Heart right ventricle (tissue), 16 donors: Measurements from ENCODE around the gene MATN3. TPM values are rescaled to one million over a fixed set of nuclear protein-coding genes. Genes with fewer than 3 reads are reported as not detected.
A peak's percentile ranks its signal among the peaks of the same experiment; 100 is the strongest.

Experiments
- ATAC-seq, 8 donors: fragments of 200-7000 bp; cut with Tn5 transposase; one replicate each; pipeline ENCODE4 v1.9.1; 2020; ENCODE audit warnings: mild to moderate bottlenecking in 8 of 8, moderate library complexity in 8 of 8, moderate number of reproducible peaks in 1 of 8
- DNase-seq, 2 donors: peaks; one replicate each; pipeline ENCODE4 v3.0.0-alpha.2; 2020
- H3K27ac ChIP-seq, 10 donors: fragments of 200-600 bp; sonication (generic) in 2 of 10; one replicate each; pipeline versions ENCODE4 v1.5.0 to v1.8.0; 2020 to 2022; ENCODE audit warnings: mild to moderate bottlenecking in 3 of 10
- H3K27me3 ChIP-seq, 7 donors: fragments of 200-600 bp; one replicate each; pipeline ENCODE4 v1.8.0; 2021 to 2022; ENCODE audit warnings: mild to moderate bottlenecking in 2 of 7
- H3K36me3 ChIP-seq, 9 donors: fragments of 200-600 bp; sonication (generic) in 1 of 9; one replicate each; pipeline versions ENCODE4 v1.5.0 to v1.8.0; 2020 to 2022; ENCODE audit warnings: mild to moderate bottlenecking in 2 of 9
- H3K4me1 ChIP-seq, 9 donors: fragments of 200-600 bp; sonication (generic) in 1 of 9; one replicate each; pipeline versions ENCODE4 v1.5.0 to v1.8.0; 2020 to 2022; ENCODE audit warnings: mild to moderate bottlenecking in 4 of 9
- H3K4me3 ChIP-seq, 10 donors: fragments of 200-600 bp; sonication (generic) in 2 of 10; one replicate each; pipeline versions ENCODE4 v1.5.0 to v1.8.0; 2020 to 2022; ENCODE audit warnings: mild to moderate bottlenecking in 7 of 10, moderate library complexity in 2 of 10
- H3K9me3 ChIP-seq, 11 donors: fragments of 200-600 bp in 10 of 11; sonication (generic) in 2 of 11; one replicate each; pipeline versions ENCODE4 v1.5.0 to v1.8.0; 2013 to 2022; ENCODE audit warnings: mild to moderate bottlenecking in 2 of 11, control low read depth in 1 of 11, moderate library complexity in 1 of 11
- WGBS, 2 donors: extraction: QIAGEN DNeasy Blood & Tissue Kit; methylation state at CpG; one replicate each; pipeline ENCODE4 v1.1.7; 2013; ENCODE audit warnings: inconsistent platforms in 1 of 2; 5-methylcytosine and 5-hydroxymethylcytosine counted together
- intact Hi-C, 10 donors: fragments of 100-400 bp; cut with DNase I; formaldehyde crosslinking; loops; one replicate each; pipeline versions ENCODE4 v1.11.1 to v1.14.2; 2022
- polyA plus RNA-seq, 2 donors: library from polyadenylated mRNA; stranded (reverse); fragments of 200-250 nt; gene quantifications; one replicate each; pipeline ENCODE4 v1.2.3, GENCODE V29; 2013
- total RNA-seq, 10 donors: library from RNA; stranded (reverse); fragmentation: NEBNext Ultra II Directional in 3 of 10; extraction: Animal tissue kit (Norgen Biotek cat#: 25700) in 3 of 10; gene quantifications; one replicate each; pipeline versions ENCODE4 v1.2.1 to v1.2.4, GENCODE V29; 2021 to 2023
- TF ChIP-seq, protein P1 (sequence below), 9 donors: fragments of 200-600 bp; sonication (generic) in 2 of 9; IDR thresholded peaks; one replicate each; pipeline versions ENCODE4 v1.5.0 to v1.8.0; 2021 to 2022; ENCODE audit warnings: antibody characterized with exemption in 9 of 9, mild to moderate bottlenecking in 5 of 9, moderate library complexity in 1 of 9
- donor health status: Arrhythmogenic right ventricular cardiomyopathy.
- donor health status: ischemic (EF 13 %, LVEDD 7.1; RV severe dilation, severe dysfunction).
- donor health status: healthy with polysubstance abuse.
- donor health status: DM: no; HTN: yes; CAD: no.
- donor health status: DM: no; HTN: no; CAD: no.
- donor health status: ischemic (EF 25% LVEDD 6.9; RV normal size, moderate dysfunction).
- donor health status: ischemic (EF 25% LVEDD 5.7; RV mildly dilated, moderate dysfunction).
- donor health status: healthy.
- donor health status: DM: yes; HTN: yes; CAD: no.
- donor health status: Ischemic cardiomyopathy.
- donor health status: ischemic (EF 35%, LVEDD 5.7; RV mildly dilated, moderate dysfunction).
- donor health status: nonischemic (EF 11% LVEDD 7.7; RV severe dilation, severe dysfunction).
- donor health status: DM: yes; HTN: yes; CAD: no.
- donor health status: PGD.
- donor health status: ischemic (EF 29% LVEDD 5.4; RV normal size, mild dysfunction).
- donor health status: nonischemic (EF 23%, LVEDD 6.1; RV moderate dilation, normal function).

Gene MATN3
- total and polyA plus RNA-seq, 12 donors: 0.09 to 0.37 (median 0.30) TPM; not detected in 5

DNA sequence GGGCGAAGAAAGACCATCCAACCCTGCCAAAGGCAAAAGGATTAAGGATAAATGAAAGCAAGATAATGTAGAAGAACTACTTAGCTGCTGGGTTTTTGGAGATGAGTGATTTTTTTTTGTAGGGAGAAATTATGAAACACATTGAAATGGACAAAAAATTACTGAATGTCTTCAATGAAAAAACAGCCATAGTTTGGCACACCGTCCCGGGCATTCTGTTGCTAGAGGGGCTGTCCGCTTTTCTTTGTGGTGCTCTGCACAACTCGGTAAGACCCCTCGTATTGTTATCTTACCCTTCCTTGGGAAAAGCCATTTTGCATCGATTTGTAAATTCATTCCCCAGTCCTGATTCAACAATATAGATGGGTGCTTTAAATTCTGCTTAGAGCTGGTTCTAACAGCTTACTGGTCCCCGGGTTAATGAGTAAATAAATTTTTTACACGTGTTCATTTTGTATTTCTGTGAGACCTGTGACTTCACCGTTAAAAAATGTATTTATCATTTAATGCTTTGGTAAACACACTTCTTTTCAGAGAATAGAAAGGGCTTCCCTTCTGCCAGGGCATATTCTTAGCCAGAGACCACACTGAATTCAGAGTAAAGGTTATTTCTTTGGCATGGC lies 39.9 kb upstream of the MATN3 start:
- ATAC-seq (no peak), DNase-seq (no peak)
- Histone ChIP-seq H3K27ac (peak overlapping the region; percentile 87 to 99 (median 98)), H3K36me3 (no peaks in the 10 kb centered on the region), H3K27me3 (peaks cover 0 to 13% (median 0%) of the 10 kb centered on the region in 7 donors), H3K4me3 (peak overlapping the region; percentile 48 to 91 (median 69)), H3K9me3 (no peaks in the 10 kb centered on the region), H3K4me1 (peaks cover 0 to 41% (median 30%) of the 10 kb centered on the region in 9 donors)
- TF ChIP-seq, protein P1, sequence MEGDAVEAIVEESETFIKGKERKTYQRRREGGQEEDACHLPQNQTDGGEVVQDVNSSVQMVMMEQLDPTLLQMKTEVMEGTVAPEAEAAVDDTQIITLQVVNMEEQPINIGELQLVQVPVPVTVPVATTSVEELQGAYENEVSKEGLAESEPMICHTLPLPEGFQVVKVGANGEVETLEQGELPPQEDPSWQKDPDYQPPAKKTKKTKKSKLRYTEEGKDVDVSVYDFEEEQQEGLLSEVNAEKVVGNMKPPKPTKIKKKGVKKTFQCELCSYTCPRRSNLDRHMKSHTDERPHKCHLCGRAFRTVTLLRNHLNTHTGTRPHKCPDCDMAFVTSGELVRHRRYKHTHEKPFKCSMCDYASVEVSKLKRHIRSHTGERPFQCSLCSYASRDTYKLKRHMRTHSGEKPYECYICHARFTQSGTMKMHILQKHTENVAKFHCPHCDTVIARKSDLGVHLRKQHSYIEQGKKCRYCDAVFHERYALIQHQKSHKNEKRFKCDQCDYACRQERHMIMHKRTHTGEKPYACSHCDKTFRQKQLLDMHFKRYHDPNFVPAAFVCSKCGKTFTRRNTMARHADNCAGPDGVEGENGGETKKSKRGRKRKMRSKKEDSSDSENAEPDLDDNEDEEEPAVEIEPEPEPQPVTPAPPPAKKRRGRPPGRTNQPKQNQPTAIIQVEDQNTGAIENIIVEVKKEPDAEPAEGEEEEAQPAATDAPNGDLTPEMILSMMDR (IDR thresholded peaks at IDR 0.05): peak in 1 of 9 donors; percentile 3
- intact Hi-C loops: loop anchor here in 4 of 10 donors (2.0 to 5.0 kb wide), 4 partner anchors 18 to 150 kb away; partner anchors contain the start of gene TTC32 (in 1 of the 4)
- 2% methylated on average over 10 of the region's 10 CpGs for WGBS, 2 donors

DNA sequence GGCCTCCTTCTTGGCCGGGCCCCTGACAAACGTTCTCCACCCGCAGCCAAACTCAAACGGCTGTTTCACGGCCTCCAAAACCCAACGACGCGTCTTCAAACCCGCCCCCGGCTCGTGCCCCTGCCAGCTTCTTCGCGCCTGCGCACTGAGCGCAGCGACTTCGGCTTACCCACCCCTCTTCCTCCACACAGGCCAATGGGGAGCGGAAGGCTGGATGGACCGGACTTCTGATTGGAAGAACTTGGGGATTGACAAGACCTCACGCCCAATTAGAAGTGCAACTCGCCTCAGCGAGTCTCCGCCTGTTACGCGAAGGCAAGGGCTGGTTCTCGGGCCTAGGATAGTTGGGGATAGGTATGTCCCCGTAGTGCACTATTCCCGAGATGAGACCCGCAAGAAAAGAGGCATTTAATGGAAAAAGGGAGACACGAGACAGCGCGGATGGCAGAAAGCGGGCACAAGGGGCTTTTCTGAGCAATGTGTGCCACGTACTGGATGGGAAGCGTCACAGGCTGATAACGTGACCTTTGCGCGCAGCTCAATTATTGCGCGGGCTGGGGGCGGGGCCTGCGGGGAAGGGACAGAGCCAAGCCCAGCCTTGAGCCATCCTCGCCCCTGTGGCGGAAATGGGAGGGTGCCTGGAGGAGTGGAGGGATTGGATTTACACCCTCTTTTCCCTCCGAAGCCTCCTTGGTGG lies 39.2 kb upstream of the MATN3 start, which contains the start of gene LAPTM4A:
TSS of gene LAPTM4A (minus strand) at position 97 of the 697 bp plus-strand sequence. CDS start 108 bp downstream, outside the sequence.
- WGBS, 2 donors: 0 to 1% methylated on average over 45 of the region's 45 CpGs
- no peaks in the 10 kb centered on the region for H3K36me3 ChIP-seq
- intact Hi-C loops: loop anchor here in 4 of 10 donors (2.0 to 5.0 kb wide), 4 partner anchors 19 to 149 kb away; partner anchors contain the start of gene TTC32 (in 1 of the 4)
- TF ChIP-seq, protein P1 (IDR thresholded peaks at IDR 0.05): peak in 4 of 9 donors; percentile 11 to 25 (median 15)
- H3K27ac ChIP-seq: peak within 1 kb of the TSS; percentile 87 to 99 (median 98)
- peak within 1 kb of the TSS; percentile 48 to 91 (median 69) for H3K4me3 ChIP-seq
- DNase-seq: peak; percentile 98 to 99
- peak; percentile 96 to 98 (median 98) for ATAC-seq
- no peaks in the 10 kb centered on the region for H3K9me3 ChIP-seq
- peaks cover 0 to 7% (median 0%) of the 10 kb centered on the region in 7 donors for H3K27me3 ChIP-seq
- H3K4me1 ChIP-seq: peaks cover 0 to 44% (median 30%) of the 10 kb centered on the region in 9 donors

DNA sequence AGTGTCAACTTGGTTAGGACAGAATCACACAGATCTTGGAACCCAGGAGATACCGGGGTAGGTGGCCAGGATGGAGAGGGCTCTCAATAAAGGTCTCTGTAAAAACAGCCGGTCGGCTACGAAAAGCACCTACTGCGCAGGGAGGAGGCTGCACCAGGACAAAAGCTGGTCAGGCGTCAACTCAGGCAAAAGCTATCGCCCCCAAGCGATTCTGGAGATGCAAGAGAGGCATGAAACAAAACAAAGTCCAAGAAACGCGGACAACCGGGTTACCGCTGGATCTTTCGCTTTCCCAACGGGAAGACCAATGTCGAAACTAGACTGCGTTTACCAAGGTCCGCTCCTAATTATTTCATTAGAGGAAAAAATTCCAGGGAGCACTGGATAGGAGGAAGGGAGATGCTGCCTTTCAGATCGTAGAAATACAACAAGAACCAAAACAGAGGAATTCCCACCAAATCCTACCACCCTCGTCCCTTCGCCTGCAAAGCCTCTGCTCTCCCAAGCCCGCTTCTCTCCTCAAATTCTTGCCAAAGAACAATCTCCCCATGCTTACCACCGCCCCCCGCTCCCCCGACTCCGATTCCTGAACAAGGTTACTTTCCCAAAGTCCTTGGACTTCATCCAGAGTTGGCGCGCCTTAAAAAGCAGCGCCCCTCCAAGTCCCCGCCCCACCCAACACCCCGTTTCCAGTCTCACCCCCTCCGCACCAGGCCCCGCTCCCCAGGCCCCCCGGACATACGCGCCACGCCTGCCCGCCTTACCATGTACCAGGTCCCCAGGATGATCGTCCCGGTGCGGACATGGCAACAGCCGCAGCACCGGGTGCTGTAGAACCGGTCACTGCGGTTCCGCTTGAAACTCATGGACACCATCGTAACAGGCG lies 38.4 kb upstream of the MATN3 start:
- peak in 7 of 8 donors; percentile 16 to 61 (median 37) for ATAC-seq
- intact Hi-C loops: loop anchor here in 3 of 10 donors (5.0 kb wide), 3 partner anchors 34 to 149 kb away; partner anchors contain the start of gene TTC32 (in 1 of the 3)
- H3K9me3 ChIP-seq: no peaks in the 10 kb centered on the region
- DNase-seq: peak; percentile 33 to 61
- H3K27ac ChIP-seq: peak overlapping the region; percentile 87 to 99 (median 98)
- H3K36me3 ChIP-seq: peaks cover 0 to 3% (median 0%) of the 10 kb centered on the region in 9 donors
- peaks cover 0 to 50% (median 35%) of the 10 kb centered on the region in 9 donors for H3K4me1 ChIP-seq
- peaks cover 0 to 3% (median 0%) of the 10 kb centered on the region in 7 donors for H3K27me3 ChIP-seq
- H3K4me3 ChIP-seq: peak overlapping the region; percentile 48 to 91 (median 69)
- 0 to 1% methylated on average over 46 to 47 of the region's 47 CpGs for WGBS, 2 donors
- TF ChIP-seq, protein P1 (IDR thresholded peaks at IDR 0.05): peak in 4 of 9 donors; percentile 33 to 48 (median 38)
